ENCODE measurements around the gene RPL14. TPM values are rescaled to one million over a fixed set of nuclear protein-coding genes. Genes with fewer than 3 reads are reported as not detected.

RPL14 gene
- total and polyA plus RNA-seq, 2 donors = 850 to 2,475 TPM

DNA sequence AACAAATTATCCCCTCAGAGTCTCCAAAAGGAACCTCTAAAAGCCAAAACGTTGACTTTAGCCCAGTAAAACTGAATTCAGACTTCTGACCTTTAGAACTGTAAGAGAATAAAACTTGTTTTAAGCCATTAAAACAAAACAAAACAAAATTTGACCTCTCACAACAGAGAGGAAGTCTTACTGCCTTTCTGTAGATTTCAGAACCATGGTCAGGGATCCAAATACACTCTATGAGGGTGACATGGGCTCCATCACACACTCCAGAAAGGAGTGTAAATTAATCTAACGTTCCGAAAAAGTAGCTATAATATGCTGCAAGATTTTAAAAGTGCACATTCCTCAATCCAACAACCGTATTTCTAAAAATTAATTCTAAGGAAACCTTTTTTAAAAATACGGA, 19.2 kb upstream of the RPL14 start:
- Histone ChIP-seq H3K4me3 (ENCODE audit: low read length in 2 of 2) (no peak overlapping the region), H3K4me1 (ENCODE audit: control insufficient read depth in 2 of 2, insufficient read depth in 2 of 2, low read length in 2 of 2) (no peaks in the 10 kb centered on the region), H3K27me3 (ENCODE audit: control insufficient read depth in 2 of 2, insufficient read depth in 1 of 2, low read length in 1 of 2) (no peaks in the 10 kb centered on the region), H3K9me3 (ENCODE audit: control insufficient read depth in 2 of 2, insufficient read depth in 1 of 2, low read length in 1 of 2) (no peaks in the 10 kb centered on the region), H3K36me3 (ENCODE audit: control insufficient read depth in 2 of 2, insufficient read depth in 2 of 2, low read length in 1 of 2) (no peaks in the 10 kb centered on the region), H3K27ac (ENCODE audit: low read depth in 1 of 2, low read length in 1 of 2) (no peak overlapping the region)
- 86% methylated on average over 5 of the region's 5 CpGs for WGBS
- no peak for DNase-seq (ENCODE audit: low read depth in 6 of 9, low spot score in 9 of 9)

DNA sequence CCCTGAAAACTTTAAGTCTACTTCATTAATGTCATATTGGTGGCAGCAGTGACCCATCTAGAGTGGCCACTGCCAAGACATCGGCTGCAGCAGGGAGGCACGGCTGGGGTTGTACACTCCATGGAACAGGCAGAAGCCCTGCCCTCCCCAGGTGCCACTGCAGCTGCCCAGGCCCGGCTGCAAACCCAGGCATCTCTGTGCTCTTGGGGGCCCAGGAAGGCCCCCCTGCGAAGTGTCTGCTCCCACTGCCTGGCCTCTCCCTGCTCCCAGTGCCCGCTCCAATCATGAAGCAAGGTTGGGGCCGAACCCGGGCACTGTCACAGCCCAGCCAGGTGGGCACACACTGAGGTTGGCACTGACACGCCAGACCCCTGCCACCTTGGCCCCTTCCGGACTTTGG, 12.1 kb upstream of the RPL14 start:
- no peak overlapping the region for H3K4me3 ChIP-seq (ENCODE audit: low read length in 2 of 2)
- DNase-seq (ENCODE audit: low read depth in 6 of 9, low spot score in 9 of 9) = no peak
- no peaks in the 10 kb centered on the region for H3K4me1 ChIP-seq (ENCODE audit: control insufficient read depth in 2 of 2, insufficient read depth in 2 of 2, low read length in 2 of 2)
- H3K9me3 ChIP-seq (ENCODE audit: control insufficient read depth in 2 of 2, insufficient read depth in 1 of 2, low read length in 1 of 2) = no peaks in the 10 kb centered on the region
- H3K27ac ChIP-seq (ENCODE audit: low read depth in 1 of 2, low read length in 1 of 2) = no peak overlapping the region
- H3K36me3 ChIP-seq (ENCODE audit: control insufficient read depth in 2 of 2, insufficient read depth in 2 of 2, low read length in 1 of 2) = no peaks in the 10 kb centered on the region
- WGBS = 97% methylated on average over 9 of the region's 9 CpGs
- no peaks in the 10 kb centered on the region for H3K27me3 ChIP-seq (ENCODE audit: control insufficient read depth in 2 of 2, insufficient read depth in 1 of 2, low read length in 1 of 2)

DNA sequence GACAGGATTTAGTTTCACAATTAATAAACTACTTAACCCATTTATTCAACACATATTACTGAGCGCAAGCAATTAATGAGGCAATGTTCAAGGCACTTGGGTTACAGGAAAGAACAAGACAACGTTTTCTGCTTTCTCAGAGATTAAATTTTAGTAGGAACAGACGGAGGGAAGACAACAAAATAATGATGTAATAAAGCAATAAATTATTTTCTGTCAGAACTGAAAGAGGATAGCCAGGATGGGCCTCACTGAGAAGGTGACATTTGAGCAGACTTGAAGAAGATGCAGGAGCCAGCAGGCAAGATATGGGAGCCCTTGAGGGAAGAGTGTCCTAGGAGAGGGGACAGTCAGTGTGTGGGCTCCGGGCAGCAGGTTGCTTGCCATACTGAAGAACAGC, 11.3 kb upstream of the RPL14 start:
- WGBS = 92% methylated on average over 4 of the region's 4 CpGs
- no peaks in the 10 kb centered on the region for H3K27me3 ChIP-seq (ENCODE audit: control insufficient read depth in 2 of 2, insufficient read depth in 1 of 2, low read length in 1 of 2)
- no peak overlapping the region for H3K4me3 ChIP-seq (ENCODE audit: low read length in 2 of 2)
- H3K9me3 ChIP-seq (ENCODE audit: control insufficient read depth in 2 of 2, insufficient read depth in 1 of 2, low read length in 1 of 2) = no peaks in the 10 kb centered on the region
- DNase-seq (ENCODE audit: low read depth in 6 of 9, low spot score in 9 of 9) = no peak
- H3K27ac ChIP-seq (ENCODE audit: low read depth in 1 of 2, low read length in 1 of 2) = no peak overlapping the region
- no peaks in the 10 kb centered on the region for H3K36me3 ChIP-seq (ENCODE audit: control insufficient read depth in 2 of 2, insufficient read depth in 2 of 2, low read length in 1 of 2)
- no peaks in the 10 kb centered on the region for H3K4me1 ChIP-seq (ENCODE audit: control insufficient read depth in 2 of 2, insufficient read depth in 2 of 2, low read length in 2 of 2)

DNA sequence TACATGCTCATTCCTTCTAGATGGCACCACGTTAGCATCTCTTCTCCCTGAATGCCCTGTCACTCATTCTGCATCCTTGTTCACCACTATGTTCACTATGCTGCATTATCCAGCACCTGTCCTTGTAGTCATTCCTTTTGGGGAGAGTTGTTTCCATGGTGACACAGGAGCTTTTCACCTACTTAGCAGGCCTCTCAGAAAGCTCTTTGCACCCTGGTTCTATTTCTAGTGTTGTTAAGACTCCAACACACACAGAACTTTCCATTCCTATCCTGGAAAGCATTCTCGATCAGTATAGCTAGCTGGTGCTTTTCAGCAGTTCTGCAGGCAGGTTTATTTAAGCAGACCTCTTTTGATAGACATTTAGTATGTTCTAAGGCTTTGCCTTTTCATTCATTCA, 6.7 kb upstream of the RPL14 start:
- no peaks in the 10 kb centered on the region for H3K27me3 ChIP-seq (ENCODE audit: control insufficient read depth in 2 of 2, insufficient read depth in 1 of 2, low read length in 1 of 2)
- no peak for DNase-seq (ENCODE audit: low read depth in 6 of 9, low spot score in 9 of 9)
- H3K9me3 ChIP-seq (ENCODE audit: control insufficient read depth in 2 of 2, insufficient read depth in 1 of 2, low read length in 1 of 2) = no peaks in the 10 kb centered on the region
- H3K4me1 ChIP-seq (ENCODE audit: control insufficient read depth in 2 of 2, insufficient read depth in 2 of 2, low read length in 2 of 2) = peaks cover 9 to 14% of the 10 kb centered on the region in 2 donors
- 96% methylated on average over 2 of the region's 2 CpGs for WGBS
- no peak overlapping the region for H3K27ac ChIP-seq (ENCODE audit: low read depth in 1 of 2, low read length in 1 of 2)
- no peak overlapping the region for H3K4me3 ChIP-seq (ENCODE audit: low read length in 2 of 2)
- no peaks in the 10 kb centered on the region for H3K36me3 ChIP-seq (ENCODE audit: control insufficient read depth in 2 of 2, insufficient read depth in 2 of 2, low read length in 1 of 2)

DNA sequence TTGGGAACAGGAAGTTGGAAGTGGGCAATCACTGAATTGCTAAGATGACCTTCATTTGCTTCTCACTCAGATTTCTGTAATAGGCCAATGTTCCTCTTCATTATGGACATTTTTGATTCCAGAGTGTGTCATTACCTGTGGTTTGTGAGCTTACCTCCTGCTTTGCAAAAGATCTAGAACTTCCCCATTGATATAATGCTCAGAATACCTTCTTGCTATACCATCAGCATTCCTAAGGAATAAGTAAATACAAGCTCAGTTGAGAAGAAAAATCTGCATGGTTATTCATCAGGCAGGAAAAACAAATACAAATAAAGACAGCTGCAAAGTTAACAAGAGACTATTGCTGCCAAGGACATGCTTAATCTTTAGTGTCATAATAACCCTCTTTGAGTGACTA, 5.6 kb upstream of the RPL14 start:
- Histone ChIP-seq H3K4me3 (ENCODE audit: low read length in 2 of 2) (no peak overlapping the region), H3K27ac (ENCODE audit: low read depth in 1 of 2, low read length in 1 of 2) (no peak overlapping the region), H3K36me3 (ENCODE audit: control insufficient read depth in 2 of 2, insufficient read depth in 2 of 2, low read length in 1 of 2) (no peaks in the 10 kb centered on the region), H3K9me3 (ENCODE audit: control insufficient read depth in 2 of 2, insufficient read depth in 1 of 2, low read length in 1 of 2) (peaks cover 0 to 1% of the 10 kb centered on the region in 2 donors), H3K27me3 (ENCODE audit: control insufficient read depth in 2 of 2, insufficient read depth in 1 of 2, low read length in 1 of 2) (no peaks in the 10 kb centered on the region), H3K4me1 (ENCODE audit: control insufficient read depth in 2 of 2, insufficient read depth in 2 of 2, low read length in 2 of 2) (peaks cover 12 to 14% of the 10 kb centered on the region in 2 donors)
- no peak for DNase-seq (ENCODE audit: low read depth in 6 of 9, low spot score in 9 of 9)

DNA sequence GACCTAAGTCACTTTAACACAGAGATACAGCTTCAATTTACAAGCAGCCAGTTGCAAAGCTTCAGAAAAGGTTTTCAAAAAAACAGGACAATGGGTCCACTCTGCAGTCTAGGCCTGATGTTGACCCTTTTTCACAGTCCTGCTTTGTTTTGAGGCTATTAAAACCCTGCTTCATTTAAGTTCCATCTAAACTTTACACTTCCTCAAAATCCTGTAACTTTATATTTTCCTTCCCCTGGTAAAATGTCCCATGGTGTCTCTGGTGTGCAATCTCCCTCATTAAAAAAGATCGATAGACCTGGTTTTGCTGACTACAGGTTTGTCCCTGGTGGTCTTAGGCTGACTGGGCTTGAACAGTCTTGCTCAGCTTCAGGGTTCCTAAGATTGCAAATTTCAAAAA, 5.1 kb upstream of the RPL14 start:
- Histone ChIP-seq H3K4me3 (ENCODE audit: low read length in 2 of 2) (peak overlapping the region in 1 of 2 donors; percentile 59), H3K27ac (ENCODE audit: low read depth in 1 of 2, low read length in 1 of 2) (no peak overlapping the region), H3K9me3 (ENCODE audit: control insufficient read depth in 2 of 2, insufficient read depth in 1 of 2, low read length in 1 of 2) (peaks cover 0 to 2% of the 10 kb centered on the region in 2 donors), H3K36me3 (ENCODE audit: control insufficient read depth in 2 of 2, insufficient read depth in 2 of 2, low read length in 1 of 2) (no peaks in the 10 kb centered on the region), H3K27me3 (ENCODE audit: control insufficient read depth in 2 of 2, insufficient read depth in 1 of 2, low read length in 1 of 2) (no peaks in the 10 kb centered on the region), H3K4me1 (ENCODE audit: control insufficient read depth in 2 of 2, insufficient read depth in 2 of 2, low read length in 2 of 2) (peaks cover 13 to 14% of the 10 kb centered on the region in 2 donors)
- 100% methylated on average over 1 of the region's 1 CpG for WGBS
- no peak for DNase-seq (ENCODE audit: low read depth in 6 of 9, low spot score in 9 of 9)

DNA sequence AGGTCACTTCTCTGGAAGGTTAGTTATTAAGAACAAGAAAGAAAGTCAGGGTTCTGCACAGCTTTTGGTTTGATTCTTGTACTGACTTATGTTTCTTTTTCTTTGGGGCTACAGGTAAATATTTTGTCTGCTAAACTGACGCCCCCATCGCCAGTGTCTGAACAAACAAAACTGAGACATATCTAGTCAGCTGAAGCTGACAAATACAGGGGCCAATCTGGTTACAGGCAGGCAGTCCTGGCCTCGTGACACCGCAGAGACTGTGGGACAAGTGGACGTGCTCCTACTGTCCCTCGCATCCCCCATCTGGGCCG, 4.6 kb upstream of the RPL14 start:
- Histone ChIP-seq H3K4me1 (ENCODE audit: control insufficient read depth in 2 of 2, insufficient read depth in 2 of 2, low read length in 2 of 2) (peaks cover 13 to 14% of the 10 kb centered on the region in 2 donors), H3K27me3 (ENCODE audit: control insufficient read depth in 2 of 2, insufficient read depth in 1 of 2, low read length in 1 of 2) (no peaks in the 10 kb centered on the region), H3K27ac (ENCODE audit: low read depth in 1 of 2, low read length in 1 of 2) (peak overlapping the region; percentile 92 to 94), H3K4me3 (ENCODE audit: low read length in 2 of 2) (peak overlapping the region; percentile 59 to 87), H3K9me3 (ENCODE audit: control insufficient read depth in 2 of 2, insufficient read depth in 1 of 2, low read length in 1 of 2) (peaks cover 0 to 2% of the 10 kb centered on the region in 2 donors), H3K36me3 (ENCODE audit: control insufficient read depth in 2 of 2, insufficient read depth in 2 of 2, low read length in 1 of 2) (no peaks in the 10 kb centered on the region)
- WGBS = 8% methylated on average over 7 of the region's 7 CpGs
- DNase-seq (ENCODE audit: low read depth in 6 of 9, low spot score in 9 of 9) = peak in 1 of 9 donors; percentile 29

DNA sequence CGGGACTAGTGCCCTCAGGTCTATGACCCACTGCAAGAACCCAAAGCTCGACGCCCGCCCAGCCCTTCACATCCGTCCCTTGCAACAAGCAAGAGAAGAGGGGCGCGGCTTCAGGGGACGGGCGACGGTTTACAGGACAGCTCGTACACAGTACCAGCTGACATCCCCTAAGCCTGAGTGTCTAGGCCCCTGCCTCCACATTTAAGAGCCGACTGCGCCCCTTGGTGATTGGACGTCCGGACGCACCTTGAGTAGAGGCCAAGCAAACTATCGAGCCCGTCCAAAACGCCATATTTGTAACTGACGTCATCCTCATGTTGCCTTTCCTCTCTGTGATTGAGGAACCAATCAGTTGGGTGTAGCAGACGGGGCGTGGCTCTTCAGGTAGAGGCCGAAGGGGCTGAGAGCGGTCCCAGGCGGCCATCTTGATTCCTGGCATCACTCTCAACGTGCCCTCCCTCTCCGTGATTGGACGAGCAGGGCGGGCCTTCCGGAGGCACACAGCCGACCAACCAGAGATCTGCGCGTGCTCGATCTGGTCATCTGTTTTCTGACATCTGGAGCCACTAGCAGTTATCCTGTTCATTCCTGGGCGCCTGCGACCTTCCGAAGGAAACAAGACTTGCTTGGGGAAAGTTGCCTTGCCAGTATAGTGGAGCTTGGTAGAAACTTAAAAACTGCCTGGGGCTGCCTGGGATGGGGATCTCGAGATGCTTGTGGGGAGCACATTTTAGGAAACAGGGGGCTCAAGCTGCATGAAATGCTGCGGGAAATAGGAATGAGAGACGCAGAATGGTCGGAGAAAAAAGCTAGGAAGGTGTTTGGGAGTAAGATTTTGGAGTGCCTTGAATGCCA, 4.0 kb upstream of the RPL14 start:
- H3K27me3 ChIP-seq (ENCODE audit: control insufficient read depth in 2 of 2, insufficient read depth in 1 of 2, low read length in 1 of 2) = no peaks in the 10 kb centered on the region
- WGBS = under 1% methylated on average over 41 of the region's 41 CpGs
- H3K9me3 ChIP-seq (ENCODE audit: control insufficient read depth in 2 of 2, insufficient read depth in 1 of 2, low read length in 1 of 2) = peaks cover 0 to 2% of the 10 kb centered on the region in 2 donors
- peak overlapping the region; percentile 59 to 87 for H3K4me3 ChIP-seq (ENCODE audit: low read length in 2 of 2)
- DNase-seq (ENCODE audit: low read depth in 6 of 9, low spot score in 9 of 9) = peak; percentile 90 to 98 (median 95)
- H3K27ac ChIP-seq (ENCODE audit: low read depth in 1 of 2, low read length in 1 of 2) = peak overlapping the region; percentile 92 to 94
- peaks cover 14 to 17% of the 10 kb centered on the region in 2 donors for H3K4me1 ChIP-seq (ENCODE audit: control insufficient read depth in 2 of 2, insufficient read depth in 2 of 2, low read length in 2 of 2)
- peaks cover 0 to 1% of the 10 kb centered on the region in 2 donors for H3K36me3 ChIP-seq (ENCODE audit: control insufficient read depth in 2 of 2, insufficient read depth in 2 of 2, low read length in 1 of 2)

DNA sequence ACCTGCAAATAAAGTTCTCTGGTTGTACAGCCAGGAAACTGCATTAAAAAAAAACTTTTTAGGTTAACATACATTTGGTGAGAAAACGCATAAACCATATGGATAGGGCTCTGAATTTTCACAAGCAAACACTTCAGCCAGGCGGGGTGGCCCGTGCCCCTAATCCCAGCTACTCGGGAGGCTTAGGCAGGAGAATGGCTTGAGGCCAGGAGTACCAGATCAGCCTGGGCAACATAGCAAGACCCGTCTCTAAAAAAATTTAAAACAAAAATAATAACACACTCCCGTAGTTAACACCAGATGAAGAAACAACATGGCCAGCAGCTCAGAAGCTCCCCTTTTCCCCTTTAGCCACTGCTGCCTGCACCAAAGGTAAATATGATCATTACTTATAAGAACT, 3.2 kb upstream of the RPL14 start:
- no peaks in the 10 kb centered on the region for H3K27me3 ChIP-seq (ENCODE audit: control insufficient read depth in 2 of 2, insufficient read depth in 1 of 2, low read length in 1 of 2)
- no peak overlapping the region for H3K27ac ChIP-seq (ENCODE audit: low read depth in 1 of 2, low read length in 1 of 2)
- peaks cover 0 to 2% of the 10 kb centered on the region in 2 donors for H3K9me3 ChIP-seq (ENCODE audit: control insufficient read depth in 2 of 2, insufficient read depth in 1 of 2, low read length in 1 of 2)
- H3K4me1 ChIP-seq (ENCODE audit: control insufficient read depth in 2 of 2, insufficient read depth in 2 of 2, low read length in 2 of 2) = peaks cover 20 to 21% of the 10 kb centered on the region in 2 donors
- DNase-seq (ENCODE audit: low read depth in 6 of 9, low spot score in 9 of 9) = no peak
- H3K4me3 ChIP-seq (ENCODE audit: low read length in 2 of 2) = no peak overlapping the region
- 47% methylated on average over 6 of the region's 6 CpGs for WGBS
- peaks cover 3 to 9% of the 10 kb centered on the region in 2 donors for H3K36me3 ChIP-seq (ENCODE audit: control insufficient read depth in 2 of 2, insufficient read depth in 2 of 2, low read length in 1 of 2)

Data from thymus (tissue), 11 donors.